GM20431 (cell line): ENCODE data around the gene APC.

Experiments
- in situ Hi-C: fragments of 300-500 bp; cut with MseI, MboI; formaldehyde crosslinking; loops from one replicate; pipeline ENCODE4 v1.15.0; 2020; ENCODE audit warnings: low sequenced_read_pairs; ENCODE audit not compliant: unreplicated experiment

APC gene

GRCh38 chr5:112737463-112738190 is at the start of gene APC:
Gene APC, plus strand, starts transcription at chr5:112737885. Its CDS starts 17,006 bp downstream, at chr5:112754891.
- in situ Hi-C loops, result no loop called here

- in situ Hi-C loops, result no loop called here
Measured at GRCh38 chr5:112689155-112689909, 48.4 kb upstream of the APC start.

GRCh38 chr5:112690605-112691338 is 46.9 kb upstream of the APC start:
- in situ Hi-C loops, result no loop called here

GRCh38 chr5:112691339-112691680 is 46.4 kb upstream of the APC start:
- in situ Hi-C loops, result no loop called here

- in situ Hi-C loops, result no loop called here
Measured at GRCh38 chr5:112691758-112692157, 45.9 kb upstream of the APC start.

GRCh38 chr5:112692472-112692871 is 45.2 kb upstream of the APC start:
- in situ Hi-C loops, result no loop called here

- in situ Hi-C loops, result no loop called here
Measured at GRCh38 chr5:112693301-112693700, 44.4 kb upstream of the APC start.

GRCh38 chr5:112694853-112695709 is 42.6 kb upstream of the APC start:
- in situ Hi-C loops, result no loop called here

- in situ Hi-C loops, result no loop called here
Measured at GRCh38 chr5:112696786-112697185, 40.9 kb upstream of the APC start.

GRCh38 chr5:112697322-112697721 is 40.4 kb upstream of the APC start:
- in situ Hi-C loops, result no loop called here

GRCh38 chr5:112697833-112698232 is 39.9 kb upstream of the APC start:
- in situ Hi-C loops, result no loop called here

GRCh38 chr5:112703866-112704820 is 33.5 kb upstream of the APC start:
- in situ Hi-C loops, result no loop called here

- in situ Hi-C loops, result no loop called here
Measured at GRCh38 chr5:112706446-112707016, 31.2 kb upstream of the APC start.

GRCh38 chr5:112707187-112708102 is 30.2 kb upstream of the APC start:
- in situ Hi-C loops, result no loop called here

GRCh38 chr5:112708103-112708622 is 29.5 kb upstream of the APC start:
- in situ Hi-C loops, result no loop called here

- in situ Hi-C loops, result no loop called here
Measured at GRCh38 chr5:112709416-112709815, 28.3 kb upstream of the APC start.

GRCh38 chr5:112710896-112711295 is 26.8 kb upstream of the APC start:
- in situ Hi-C loops, result no loop called here
